AG09319 (cell line): ENCODE data around the gene PLEKHA8.

Experiments used
- DNase-seq: peaks from one replicate; pipeline ENCODE4 v3.0.0-alpha.2; 2010; ENCODE audit warnings: low read depth; ENCODE audit errors: extremely low read depth
- TF ChIP-seq, protein P1 (sequence below): IDR thresholded peaks from 2 replicates; pipeline ENCODE4 v1.5.1; 2011; ENCODE audit warnings: low read depth, mild to moderate bottlenecking, inconsistent platforms, low read length, moderate library complexity

Gene PLEKHA8

DNA sequence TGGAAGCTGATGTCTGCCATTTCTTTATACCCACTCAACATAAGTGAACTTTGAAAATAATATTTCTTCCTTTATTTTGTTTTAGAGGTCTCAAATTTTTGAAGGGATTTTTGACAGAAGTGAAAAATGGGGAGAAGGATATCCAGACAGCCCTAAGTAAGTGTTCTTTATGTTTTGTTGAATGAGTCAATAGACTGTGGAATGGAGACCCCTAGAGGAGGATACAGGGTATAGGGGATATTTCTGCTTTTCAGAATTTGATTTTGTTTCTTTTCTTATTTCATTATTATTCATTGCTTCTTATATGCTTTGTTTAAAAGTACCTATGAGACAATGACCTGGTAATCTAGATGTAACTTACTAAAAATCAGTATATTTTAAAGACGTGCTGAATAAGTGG is 34.4 kb downstream of the PLEKHA8 start:
- peak; percentile 20 for DNase-seq
- TF ChIP-seq, protein P1, sequence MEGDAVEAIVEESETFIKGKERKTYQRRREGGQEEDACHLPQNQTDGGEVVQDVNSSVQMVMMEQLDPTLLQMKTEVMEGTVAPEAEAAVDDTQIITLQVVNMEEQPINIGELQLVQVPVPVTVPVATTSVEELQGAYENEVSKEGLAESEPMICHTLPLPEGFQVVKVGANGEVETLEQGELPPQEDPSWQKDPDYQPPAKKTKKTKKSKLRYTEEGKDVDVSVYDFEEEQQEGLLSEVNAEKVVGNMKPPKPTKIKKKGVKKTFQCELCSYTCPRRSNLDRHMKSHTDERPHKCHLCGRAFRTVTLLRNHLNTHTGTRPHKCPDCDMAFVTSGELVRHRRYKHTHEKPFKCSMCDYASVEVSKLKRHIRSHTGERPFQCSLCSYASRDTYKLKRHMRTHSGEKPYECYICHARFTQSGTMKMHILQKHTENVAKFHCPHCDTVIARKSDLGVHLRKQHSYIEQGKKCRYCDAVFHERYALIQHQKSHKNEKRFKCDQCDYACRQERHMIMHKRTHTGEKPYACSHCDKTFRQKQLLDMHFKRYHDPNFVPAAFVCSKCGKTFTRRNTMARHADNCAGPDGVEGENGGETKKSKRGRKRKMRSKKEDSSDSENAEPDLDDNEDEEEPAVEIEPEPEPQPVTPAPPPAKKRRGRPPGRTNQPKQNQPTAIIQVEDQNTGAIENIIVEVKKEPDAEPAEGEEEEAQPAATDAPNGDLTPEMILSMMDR = peak; percentile 66

DNA sequence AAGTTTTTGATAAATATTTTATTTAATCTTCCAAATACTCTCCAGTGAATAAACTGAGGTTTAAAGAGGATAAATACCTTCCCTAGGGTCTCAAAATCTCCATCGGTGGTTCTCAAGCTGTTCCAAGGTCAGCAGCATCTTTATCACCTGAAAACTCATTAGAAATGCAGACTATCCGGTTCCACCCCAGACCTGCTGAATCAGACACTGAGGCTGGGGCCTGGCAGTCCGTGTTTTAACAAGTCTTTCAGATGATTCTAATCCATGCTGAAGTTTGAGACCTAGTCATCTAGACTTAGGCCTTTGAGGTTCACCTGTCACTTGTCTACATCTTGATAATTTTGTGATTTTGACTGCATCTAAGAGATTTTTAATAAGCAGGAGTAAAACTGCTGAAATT is 37.5 kb downstream of the PLEKHA8 start:
- no peak for DNase-seq
- TF ChIP-seq, protein P1 = no peak

DNA sequence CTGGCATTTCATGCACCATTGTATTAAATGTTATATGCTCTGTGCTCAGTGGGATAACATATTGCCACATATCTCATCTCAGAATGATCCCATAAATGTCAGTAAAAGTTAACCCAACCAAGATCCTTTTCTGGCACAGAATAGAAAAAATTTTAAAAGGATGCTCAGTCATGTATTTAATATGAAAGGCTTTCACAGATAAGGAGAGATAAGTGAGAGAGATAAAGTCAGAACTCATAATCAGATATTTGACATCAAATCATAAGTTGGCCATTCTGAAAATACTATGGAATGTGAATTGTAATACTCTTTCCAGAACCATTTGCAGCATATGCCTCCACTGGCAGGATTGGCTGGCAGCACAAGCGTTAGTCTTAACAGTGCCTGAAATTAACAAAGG is 38.5 kb downstream of the PLEKHA8 start:
- TF ChIP-seq, protein P1 = no peak
- DNase-seq = no peak

DNA sequence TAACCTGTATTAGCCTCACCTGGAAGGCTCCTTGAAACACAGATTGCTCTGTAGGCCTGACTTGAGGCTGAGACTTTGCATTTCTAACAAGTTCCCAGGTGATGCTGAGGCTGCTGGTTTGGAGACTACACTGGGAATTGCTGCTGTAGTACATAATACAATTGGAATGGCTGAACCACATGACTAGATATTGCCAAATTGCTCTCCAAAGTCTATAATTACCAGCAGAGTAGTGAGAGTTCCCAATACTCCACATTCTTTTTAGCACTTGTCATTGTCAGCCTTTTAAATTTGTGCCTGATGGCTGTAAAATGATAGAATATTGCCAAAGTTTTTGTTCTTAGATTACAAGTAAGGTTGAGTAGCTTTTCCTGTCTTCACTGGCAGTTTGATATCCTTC is 39.9 kb downstream of the PLEKHA8 start:
- TF ChIP-seq, protein P1 = no peak
- peak; percentile 59 for DNase-seq

DNA sequence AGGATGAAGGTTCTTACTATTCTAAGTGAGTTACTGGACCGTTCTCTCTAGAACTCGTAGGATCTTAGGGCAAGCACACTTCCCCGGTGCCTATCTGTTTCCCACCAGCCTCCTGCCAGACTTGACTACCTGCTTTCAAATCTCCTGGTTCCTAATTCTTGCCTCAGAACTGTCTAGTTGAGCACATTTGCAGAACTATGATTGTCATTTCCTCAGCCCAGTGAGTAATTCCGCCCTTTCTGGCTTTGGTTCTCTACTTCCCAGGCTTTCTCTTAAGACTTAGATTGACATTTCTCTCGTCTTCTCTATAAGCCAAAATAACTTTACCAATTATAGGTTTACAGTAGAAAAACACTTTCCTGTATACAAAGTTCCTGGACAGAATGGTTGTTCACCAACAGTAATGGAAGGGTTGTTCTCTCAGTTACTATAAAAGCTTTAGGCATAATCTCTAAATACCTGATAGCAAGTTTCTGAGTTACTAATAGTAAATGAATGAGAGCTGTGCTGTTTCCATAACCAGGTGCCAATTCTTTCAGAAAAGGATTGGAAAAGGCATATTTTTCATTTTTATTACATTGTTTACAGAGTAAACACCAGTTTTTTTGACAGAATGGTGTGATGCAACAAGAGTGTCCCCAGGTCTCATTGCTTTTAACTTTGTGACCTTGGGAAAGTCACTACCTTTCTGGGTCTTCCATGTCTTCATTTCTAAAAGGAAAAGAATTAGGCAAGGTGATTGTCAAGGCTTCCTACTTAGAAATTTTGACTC is 41.1 kb downstream of the PLEKHA8 start:
- TF ChIP-seq, protein P1 = no peak
- DNase-seq = no peak

DNA sequence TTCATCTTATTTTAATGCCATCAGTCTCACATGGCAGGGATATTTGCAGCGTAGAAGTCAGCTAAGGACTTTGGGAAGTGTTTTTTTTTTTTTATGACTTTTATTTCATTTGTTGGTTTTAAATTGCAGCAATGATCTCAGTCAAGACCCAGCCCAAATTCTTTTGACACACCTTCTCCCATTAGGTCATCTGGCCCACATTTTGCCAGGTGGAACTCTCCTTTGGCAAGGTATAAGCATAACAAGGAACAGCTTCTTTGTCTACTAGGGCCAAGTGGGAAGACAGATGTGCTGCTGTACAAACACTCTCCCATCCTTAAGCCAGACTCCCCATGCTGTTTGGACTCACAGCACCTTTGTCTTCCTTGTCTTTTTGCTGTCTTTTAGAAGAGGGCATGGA is 41.8 kb downstream of the PLEKHA8 start:
- TF ChIP-seq, protein P1 = no peak
- no peak for DNase-seq

DNA sequence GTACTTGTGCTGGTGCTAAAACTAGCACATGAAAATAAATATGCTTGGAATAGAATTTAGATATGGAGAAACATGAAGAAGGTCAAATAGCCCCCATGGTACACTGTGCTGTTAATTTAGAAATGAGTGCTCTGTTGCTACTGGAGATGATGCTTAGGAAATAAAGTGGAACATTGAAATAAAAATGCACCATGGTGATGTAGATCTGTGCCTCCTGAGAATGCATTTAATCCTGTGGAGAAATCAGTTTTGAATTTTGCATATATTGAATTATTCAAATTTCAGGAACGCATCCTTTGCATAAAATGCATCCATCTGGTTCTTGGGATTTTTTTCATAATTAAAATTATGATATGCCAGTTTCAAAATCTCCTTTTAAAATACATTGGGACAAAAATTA is 44.5 kb downstream of the PLEKHA8 start:
- TF ChIP-seq, protein P1 = no peak
- no peak for DNase-seq
